GM12801 (cell line): ENCODE measurements around the gene CEP89.

Experiments used
- CTCF ChIP-seq: IDR thresholded peaks from one replicate; pipeline ENCODE4 v1.5.1; 2011; ENCODE audit warnings: control low read depth; ENCODE audit not compliant: insufficient read length; ENCODE audit errors: extremely low read depth

Gene CEP89

DNA sequence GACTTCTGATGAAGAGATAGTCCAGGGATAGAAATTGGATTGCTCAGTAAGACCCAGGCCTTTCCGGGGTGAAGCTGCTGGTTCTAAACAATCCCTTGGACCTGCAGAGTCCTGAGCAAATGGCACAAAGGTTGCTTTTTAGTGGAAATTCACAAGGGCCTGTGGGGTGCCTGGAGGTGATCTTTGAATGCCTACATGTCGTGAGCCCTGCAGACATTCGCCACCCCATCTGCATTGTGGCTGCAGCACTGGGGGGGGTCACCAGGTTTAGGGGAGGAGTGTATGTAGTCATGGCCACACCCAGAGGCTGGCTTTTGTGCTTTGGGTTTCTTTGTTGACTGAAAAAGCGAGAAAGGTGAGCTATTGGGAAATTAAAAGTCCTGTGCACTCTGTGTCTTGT, 143.6 kb downstream of the CEP89 start:
- no peak for TF ChIP-seq CTCF
